H1 (cell line): ENCODE data around the gene PRXL2B. TPM values are rescaled to one million over a fixed set of nuclear protein-coding genes. Genes with fewer than 3 reads are reported as not detected.

ENCODE experiments used
- BRCA1 ChIP-seq: IDR thresholded peaks from 2 replicates; pipeline ENCODE4 v1.6.1; 2012; ENCODE audit warnings: low read depth, low read length, improper control_type of control experiment
- CBX8 ChIP-seq: fragments of 300-800, 300-1000 bp; sonication (generic); IDR thresholded peaks from 2 replicates; pipeline ENCODE4 v1.7.1; 2016; ENCODE audit warnings: low read depth, low read length, borderline replicate concordance
- JUN ChIP-seq: IDR thresholded peaks from 2 replicates; pipeline ENCODE4 v1.6.1; 2011; ENCODE audit warnings: low read depth, mild to moderate bottlenecking, improper control_type of control experiment, low read length
- KDM5A ChIP-seq: fragments of 200-600 bp; IDR thresholded peaks from 2 replicates; pipeline ENCODE4 v1.7.1; 2012; ENCODE audit warnings: mild to moderate bottlenecking, low read length, inconsistent platforms, mixed read lengths
- RBBP5 ChIP-seq: IDR thresholded peaks from 2 replicates; pipeline ENCODE4 v1.7.1; 2012; ENCODE audit warnings: low read depth, mild to moderate bottlenecking, inconsistent platforms, low read length, moderate library complexity, borderline replicate concordance
- RNF2 ChIP-seq: fragments of 200-900, 300-1000 bp; sonication (generic); IDR thresholded peaks from 2 replicates; pipeline ENCODE4 v1.7.1; 2016; ENCODE audit warnings: borderline replicate concordance, low read depth, mild to moderate bottlenecking, antibody characterized with exemption, low read length; ENCODE audit not compliant: poor library complexity, severe bottlenecking; ENCODE audit errors: missing control alignments
- RXRA ChIP-seq: IDR thresholded peaks from 2 replicates; pipeline ENCODE4 v1.6.1; 2011; ENCODE audit warnings: low read depth, mild to moderate bottlenecking, low read length, moderate library complexity; ENCODE audit not compliant: insufficient read depth
- SP4 ChIP-seq: IDR thresholded peaks from 2 replicates; pipeline ENCODE4 v1.6.1; 2012; ENCODE audit warnings: low read length, inconsistent platforms
- TEAD4 ChIP-seq: IDR thresholded peaks from 2 replicates; pipeline ENCODE4 v1.6.1; 2012; ENCODE audit warnings: low read depth, low read length, inconsistent platforms, mixed read lengths
- polyA plus RNA-seq, 7 experiments: library from polyadenylated mRNA; depleted of rRNA in 3 of 7; stranded (reverse) in 5 of 7; unstranded in 2 of 7; fragments of >200 nt in 5 of 7; fragments of 200-250 nt in 2 of 7; gene quantifications; 1 replicate in 5 of 7; 2 replicates in 1 of 7; 4 replicates in 1 of 7; pipeline versions ENCODE4 v1.2.1 to v1.2.3, GENCODE V29; 2011 to 2013; ENCODE audit warnings: missing spikeins in 2 of 7, mixed read lengths in 2 of 7
- total RNA-seq: library from RNA; stranded (reverse); fragmentation: NEBNext Ultra II Directional; extraction: Animal tissue kit (Norgen Biotek cat#: 25700); gene quantifications from 2 replicates; pipeline ENCODE4 v1.2.1, GENCODE V29; 2021

The PRXL2B gene
- total and polyA plus RNA-seq, 2 of the 8 experiments (the other 6 are each of a cell fraction or from before 2014, with no cell fraction given) = 35.3 to 46.0 TPM

GRCh38 chr1:2564006-2564814, 22.4 kb upstream of the PRXL2B start (continued):
- TF ChIP-seq CBX8 = no peak
- TF ChIP-seq RBBP5 = no peak
- TF ChIP-seq TEAD4 = no peak
- TF ChIP-seq KDM5A = no peak
- TF ChIP-seq RXRA = no peak
- no peak for TF ChIP-seq RNF2
- no peak for TF ChIP-seq BRCA1
- no peak for TF ChIP-seq JUN
- TF ChIP-seq SP4 = no peak
